Endothelial cell of umbilical vein (primary cell): ENCODE data around the gene VPS9D1. TPM values are rescaled to one million over a fixed set of nuclear protein-coding genes. Genes with fewer than 3 reads are reported as not detected.

Experiments
- BruUV-seq: library from RNA; stranded (reverse); fragments of 400-500 nt; replicated peaks from 2 replicates; lab custom pipeline; 2021; lab: Mats Ljungman, UMichigan
- CTCF ChIA-PET: fragments of 300-600, 350-600 bp; sonication (Branson Sonifier 250); formaldehyde crosslinking; loops from one replicate; lab custom pipeline; 2021; ENCODE audit warnings: antibody characterized with exemption, inconsistent platforms; lab: Charles Lee
- POLR2A ChIA-PET: fragments of 300-600, 350-600 bp; sonication (Branson Sonifier 250); formaldehyde crosslinking; loops from one replicate; lab custom pipeline; 2021; ENCODE audit warnings: antibody characterized with exemption, inconsistent platforms; lab: Charles Lee
- DNase-seq: peaks from one replicate; pipeline ENCODE4 v3.0.0-alpha.2; 2011; ENCODE audit warnings: low read depth, low spot score
- FAIRE-seq: peaks from 2 replicates; lab custom pipeline; 2011; peaks lifted over from hg19 to GRCh38; lab: Jason Lieb, UNC
- H2AFZ ChIP-seq: 2 replicates; pipeline ENCODE4 v1.6.0; 2012; ENCODE audit warnings: low read depth, low read length, control low read depth, inconsistent platforms
- H3K27ac ChIP-seq: 2 replicates; pipeline ENCODE4 v1.5.1; 2011; ENCODE audit warnings: low read depth, mild to moderate bottlenecking, control low read depth, low read length, moderate library complexity; ENCODE audit not compliant: insufficient read depth
- H3K27me3 ChIP-seq, 2 experiments: 2 replicates each; pipeline versions ENCODE4 v1.6.0 to v1.6.1; 2011; ENCODE audit warnings: low read length in 2 of 2, mixed read lengths in 1 of 2; ENCODE audit not compliant: control insufficient read depth in 2 of 2, insufficient read depth in 2 of 2
- H3K36me3 ChIP-seq, 2 experiments: 2 replicates in 1 of 2; 3 replicates in 1 of 2; pipeline ENCODE4 v1.5.1; 2011; ENCODE audit warnings: low read length in 2 of 2, mild to moderate bottlenecking in 1 of 2, moderate library complexity in 1 of 2; ENCODE audit not compliant: control insufficient read depth in 2 of 2, insufficient read depth in 2 of 2; ENCODE audit errors: extremely low read depth in 1 of 2
- H3K4me1 ChIP-seq: 3 replicates; pipeline ENCODE4 v1.5.1; 2011; ENCODE audit warnings: mild to moderate bottlenecking, low read length; ENCODE audit not compliant: control insufficient read depth, insufficient read depth; ENCODE audit errors: extremely low read depth
- H3K4me2 ChIP-seq: 2 replicates; pipeline ENCODE4 v1.6.1; 2011; ENCODE audit warnings: low read length, control low read depth, mixed read lengths; ENCODE audit not compliant: insufficient read depth
- H3K4me3 ChIP-seq, 3 experiments: fragments of 200-600 bp in 1 of 3; sonication (generic), shearing (Covaris generic) in 1 of 3; replicated peaks in 1 of 3; 2 replicates each; pipeline ENCODE4 v1.5.1; 2011 to 2016; ENCODE audit warnings: control low read depth in 3 of 3, low read length in 3 of 3, mild to moderate bottlenecking in 2 of 3, inconsistent platforms in 1 of 3, low read depth in 1 of 3, moderate library complexity in 1 of 3; ENCODE audit not compliant: insufficient read depth in 1 of 3
- H3K79me2 ChIP-seq: 2 replicates; pipeline ENCODE4 v1.6.0; 2012; ENCODE audit warnings: low read length, inconsistent platforms; ENCODE audit not compliant: control insufficient read depth, insufficient read depth
- H3K9ac ChIP-seq: replicated peaks from 2 replicates; pipeline ENCODE3; 2011; ENCODE audit warnings: low read length, control low read depth; ENCODE audit not compliant: insufficient read depth; ENCODE audit errors: extremely low read depth
- H3K9me1 ChIP-seq: replicated peaks from 3 replicates; pipeline ENCODE4 v1.6.0; 2011; ENCODE audit warnings: mild to moderate bottlenecking, low read length; ENCODE audit not compliant: control insufficient read depth, insufficient read depth; ENCODE audit errors: extremely low read depth
- H3K9me3 ChIP-seq: replicated peaks from 2 replicates; pipeline ENCODE4 v1.5.1; 2012; ENCODE audit warnings: low read length, inconsistent platforms; ENCODE audit not compliant: control insufficient read depth, insufficient read depth
- H4K20me1 ChIP-seq: replicated peaks from 2 replicates; pipeline ENCODE3; 2011; ENCODE audit warnings: mild to moderate bottlenecking, low read length; ENCODE audit not compliant: control insufficient read depth, insufficient read depth; ENCODE audit errors: extremely low read depth
- FOS ChIP-seq: IDR thresholded peaks from 2 replicates; pipeline ENCODE4 v1.6.1; 2011; ENCODE audit warnings: mild to moderate bottlenecking, low read length, moderate library complexity, borderline replicate concordance; ENCODE audit not compliant: insufficient read depth
- POLR2A ChIP-seq: IDR thresholded peaks from 2 replicates; pipeline ENCODE4 v1.6.1; 2012; ENCODE audit warnings: low read depth, mild to moderate bottlenecking, control low read depth, low read length
- POLR2AphosphoS5 ChIP-seq: IDR thresholded peaks from 2 replicates; pipeline ENCODE4 v1.6.1; 2012; ENCODE audit warnings: low read depth, mild to moderate bottlenecking, control low read depth, low read length, moderate library complexity; ENCODE audit not compliant: insufficient read depth
- dilution Hi-C: fragments of 300-500 bp; cut with MboI; formaldehyde crosslinking; loops from one replicate; pipeline ENCODE4 v1.15.0; 2019; ENCODE audit warnings: low sequenced_read_pairs; ENCODE audit not compliant: extremely low pct_ligation_motif_present
- intact Hi-C: fragments of 100-400 bp; cut with micrococcal nuclease; formaldehyde crosslinking; loops from one replicate; pipeline ENCODE4 v1.10.0; 2022
- polyA plus RNA-seq, 4 experiments: library from polyadenylated mRNA; depleted of rRNA in 3 of 4; stranded (reverse) in 3 of 4; unstranded in 1 of 4; fragments of >200 nt; gene quantifications; 2 replicates each; pipeline versions ENCODE4 v1.2.1 to v1.2.3, GENCODE V29; 2011 to 2012; ENCODE audit warnings: missing spikeins in 1 of 4
- total RNA-seq: library from RNA; stranded (reverse); gene quantifications from 2 replicates; pipeline ENCODE4 v1.2.3, GENCODE V29; 2021

VPS9D1 gene
- total and polyA plus RNA-seq, 2 donors (not counting 3 experiments of a cell fraction or from before 2014, with no cell fraction given) = 15.5 to 17.3 TPM

GRCh38 chr16:89721546-89722391 is 1.1 kb upstream of the VPS9D1 start:
- ChIA-PET CTCF (no interaction called here), POLR2A (no interaction called here)
- Histone ChIP-seq H3K36me3 (peaks cover 0 to 11% of the 10 kb centered on the region in 2 experiments), H3K27ac (peak overlapping the region; percentile 95), H2AFZ (no peak overlapping the region), H3K9ac (peak overlapping the region; percentile 95), H3K27me3 (no peaks in the 10 kb centered on the region), H3K79me2 (peaks cover 28% of the 10 kb centered on the region), H3K4me2 (peak overlapping the region; percentile 62), H3K4me1 (peaks cover 36% of the 10 kb centered on the region), H4K20me1 (no peaks in the 10 kb centered on the region), H3K9me3 (no peaks in the 10 kb centered on the region), H3K4me3 (peak overlapping the region; percentile 57 to 76 (median 63)), H3K9me1 (no peaks in the 10 kb centered on the region)
- intact Hi-C loops (loop anchor here (1.0 to 10.0 kb wide), 6 partner anchors 15 to 201 kb away; partner anchors contain the start of genes CPNE7, FANCA and TUBB3), dilution Hi-C loops (no loop called here)
- peak; percentile 78 for FAIRE-seq
- DNase-seq = peak; percentile 70
- no peak for TF ChIP-seq FOS
- TF ChIP-seq POLR2AphosphoS5 = peak; percentile 51
- no TSS peak for BruUV-seq

- ChIA-PET POLR2A (no interaction called here), CTCF (no interaction called here)
- peaks cover 36% of the 10 kb centered on the region for H3K4me1 ChIP-seq
- no TSS peak for BruUV-seq
- H3K27me3 ChIP-seq = no peaks in the 10 kb centered on the region
- H3K9me1 ChIP-seq = no peaks in the 10 kb centered on the region
- no peaks in the 10 kb centered on the region for H3K9me3 ChIP-seq
- dilution Hi-C loops = no loop called here
- peak overlapping the region; percentile 95 for H3K9ac ChIP-seq
- peak overlapping the region; percentile 67 for H3K4me2 ChIP-seq
- H2AFZ ChIP-seq = no peak overlapping the region
- peaks cover 26% of the 10 kb centered on the region for H3K79me2 ChIP-seq
- peak overlapping the region; percentile 57 to 76 (median 63) for H3K4me3 ChIP-seq
- no peaks in the 10 kb centered on the region for H4K20me1 ChIP-seq
- H3K36me3 ChIP-seq = peaks cover 0 to 11% of the 10 kb centered on the region in 2 experiments
- peak overlapping the region; percentile 95 for H3K27ac ChIP-seq
- no peak for DNase-seq
- FAIRE-seq = peak; percentile 38
- TF ChIP-seq POLR2A = peak; percentile 38
- no peak for TF ChIP-seq FOS
- intact Hi-C loops = loop anchor here (2.0 to 10.0 kb wide), 5 partner anchors 14 to 202 kb away; partner anchors contain the start of genes CPNE7, FANCA and TUBB3
Measured at GRCh38 chr16:89720551-89720812, 216 bp downstream of the VPS9D1 start.
